Kidney (tissue), 14 donors: ENCODE measurements around the gene KIF6. TPM values are rescaled to one million over a fixed set of nuclear protein-coding genes. Genes with fewer than 3 reads are reported as not detected.

ENCODE experiments used
- DNase-seq, 5 donors: peaks; one replicate each; pipeline ENCODE4 v3.0.0-alpha.2; 2013 to 2020
- FAIRE-seq: peaks from 2 replicates; lab custom pipeline; 2012; peaks lifted over from hg19 to GRCh38; lab: Jason Lieb, UNC
- H3K27ac ChIP-seq, 2 donors: one replicate each; pipeline ENCODE4 v1.7.0; 2013; ENCODE audit warnings: low read depth in 2 of 2, low read length in 2 of 2, inconsistent platforms in 1 of 2
- H3K27me3 ChIP-seq: one replicate; pipeline ENCODE4 v1.7.1; 2013; ENCODE audit warnings: low read length, inconsistent platforms; ENCODE audit not compliant: control insufficient read depth, insufficient read depth
- H3K36me3 ChIP-seq, 3 donors: one replicate each; pipeline versions ENCODE4 v1.7.0 to v1.7.1; 2013; ENCODE audit warnings: low read length in 3 of 3, control low read depth in 1 of 3, inconsistent platforms in 1 of 3; ENCODE audit not compliant: insufficient read depth in 3 of 3, control insufficient read depth in 2 of 3
- H3K4me1 ChIP-seq, 3 donors: one replicate each; pipeline versions ENCODE4 v1.7.0 to v1.7.1; 2013; ENCODE audit warnings: low read length in 3 of 3, inconsistent platforms in 1 of 3, low read depth in 1 of 3; ENCODE audit not compliant: control insufficient read depth in 2 of 3, insufficient read depth in 2 of 3
- H3K4me3 ChIP-seq, 3 donors: one replicate each; pipeline versions ENCODE4 v1.7.0 to v1.8.1; 2013; ENCODE audit warnings: low read length in 3 of 3, control low read depth in 1 of 3, inconsistent platforms in 1 of 3
- H3K9ac ChIP-seq, 3 donors: one replicate each; pipeline versions ENCODE4 v1.7.0 to v1.7.1; 2013; ENCODE audit warnings: low read length in 3 of 3, control low read depth in 1 of 3, inconsistent platforms in 1 of 3
- H3K9me3 ChIP-seq, 3 donors: one replicate each; pipeline versions ENCODE4 v1.7.0 to v1.7.1; 2013; ENCODE audit warnings: low read length in 3 of 3, control low read depth in 1 of 3, inconsistent platforms in 1 of 3; ENCODE audit not compliant: control insufficient read depth in 2 of 3, insufficient read depth in 1 of 3
- CTCF ChIP-seq: IDR thresholded peaks from 3 replicates; pipeline ENCODE4 v1.5.1; 2012; ENCODE audit warnings: mild to moderate bottlenecking, moderate library complexity, borderline replicate concordance; ENCODE audit not compliant: insufficient read depth; ENCODE audit errors: extremely low read depth
- intact Hi-C: fragments of 100-400 bp; cut with DNase I; formaldehyde crosslinking; loops from one replicate; pipeline ENCODE4 v1.11.1; 2022
- polyA plus RNA-seq: library from polyadenylated mRNA; stranded (reverse); fragments of 350-450 nt; fragmentation: Illumina TruSeq; extraction: RNeasy Lipid Tissue Mini Kit (QIAGEN cat#74804); gene quantifications from one replicate; pipeline ENCODE4 v1.2.3, GENCODE V29; 2014; ENCODE audit warnings: low read depth, low replicate concordance; ENCODE audit not compliant: insufficient read depth
- total RNA-seq: library from RNA; stranded (reverse); fragmentation: NEBNext Ultra II Directional; extraction: Animal tissue kit (Norgen Biotek cat#: 25700); gene quantifications from one replicate; pipeline ENCODE4 v1.2.1, GENCODE V29; 2021
- donor health status: control.
- donor health status: control.
- donor health status: control.
- donor health status: control.
- donor health status: control.
- donor health status: DM: yes; HTN: yes; CAD: no.
- donor health status: Normal renal cell carcinoma (clear cell type).

Gene KIF6
- total and polyA plus RNA-seq, 2 donors from 2014 or later: 1.7 to 2.9 TPM

DNA sequence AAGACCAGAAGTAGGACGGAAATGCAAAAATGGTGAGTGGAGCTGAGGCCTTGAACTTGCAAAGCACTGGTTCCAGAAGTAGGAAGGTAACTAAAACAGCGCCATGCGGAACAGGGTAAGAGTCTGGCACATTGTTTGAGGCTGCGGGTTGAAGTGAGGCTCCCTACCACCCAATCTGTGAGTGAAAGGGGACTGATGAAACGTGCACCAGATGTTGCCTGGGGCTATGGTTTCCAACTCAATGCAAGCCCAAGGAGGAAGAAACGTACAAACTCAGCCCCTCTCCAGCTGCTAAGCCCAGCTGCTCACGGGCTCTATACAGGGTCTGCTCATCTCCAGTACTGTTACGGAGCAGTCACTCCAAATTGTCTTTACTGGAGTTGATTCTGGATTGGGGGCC lies 334.0 kb downstream of the KIF6 start:
- TF ChIP-seq CTCF: no peak

GRCh38 chr6:39389484-39389767 lies 335.8 kb downstream of the KIF6 start:
- no peaks in the 10 kb centered on the region for H3K27me3 ChIP-seq
- no peaks in the 10 kb centered on the region for H3K4me1 ChIP-seq
- no peak overlapping the region for H3K27ac ChIP-seq
- peak in 2 of 5 donors; percentile 13 to 48 for DNase-seq
- TF ChIP-seq CTCF: no peak
- no peaks in the 10 kb centered on the region for H3K36me3 ChIP-seq
- H3K4me3 ChIP-seq: no peak overlapping the region
- intact Hi-C loops: no loop called here
- no peaks in the 10 kb centered on the region for H3K9me3 ChIP-seq
- no peak for FAIRE-seq
- H3K9ac ChIP-seq: no peak overlapping the region

More for the DNA sequence above, 334.0 kb downstream of the KIF6 start:
- H3K27me3 ChIP-seq: no peaks in the 10 kb centered on the region
- no peaks in the 10 kb centered on the region for H3K36me3 ChIP-seq
- no peak for FAIRE-seq
- H3K9me3 ChIP-seq: no peaks in the 10 kb centered on the region
- intact Hi-C loops: no loop called here
- no peak for DNase-seq
- no peak overlapping the region for H3K9ac ChIP-seq
- no peaks in the 10 kb centered on the region for H3K4me1 ChIP-seq
- no peak overlapping the region for H3K4me3 ChIP-seq
- H3K27ac ChIP-seq: no peak overlapping the region

DNA sequence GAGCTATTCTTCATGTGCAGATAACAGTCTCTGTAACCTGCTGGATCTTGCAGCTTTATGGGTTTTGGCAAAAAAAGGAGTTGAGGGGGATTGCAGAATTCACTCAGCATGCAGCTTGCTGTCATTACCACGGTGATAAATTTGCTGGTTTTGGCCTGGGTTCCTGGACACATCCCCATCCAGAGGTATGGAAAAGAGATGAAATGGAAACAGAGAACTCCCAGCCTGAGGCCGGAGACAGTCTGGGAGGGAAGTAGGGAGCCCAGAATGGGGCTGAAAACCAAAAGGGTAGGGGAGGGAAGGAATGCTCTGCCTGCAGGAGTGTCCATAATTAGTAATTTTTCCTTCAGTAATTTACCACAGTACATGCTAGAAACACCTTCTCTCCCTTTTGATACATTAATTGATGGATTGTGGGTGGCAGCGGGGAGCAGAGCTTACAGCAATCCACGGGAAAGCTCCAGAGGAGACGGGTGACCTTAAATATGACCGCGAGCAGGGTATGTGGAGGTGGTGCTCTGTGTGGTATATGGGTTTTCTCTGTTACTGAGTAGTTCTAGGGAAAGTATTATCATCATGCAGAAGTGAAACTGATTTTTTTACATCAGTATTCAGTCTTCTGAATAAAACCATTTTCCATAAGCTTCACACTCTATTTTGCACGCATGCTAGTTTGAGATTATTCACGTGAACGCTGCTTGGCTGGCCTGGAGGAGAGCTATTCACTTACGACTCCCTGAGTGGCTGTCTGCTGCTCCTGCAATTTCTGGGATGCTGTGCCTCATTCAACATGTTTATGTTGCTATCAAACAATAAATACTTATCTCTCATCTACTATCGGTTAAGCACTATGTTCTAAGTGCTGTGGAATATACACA lies 336.4 kb downstream of the KIF6 start:
- intact Hi-C loops: no loop called here
- FAIRE-seq (no peak), DNase-seq (peak in 3 of 5 donors; percentile 36 to 49 (median 39))
- no peak for TF ChIP-seq CTCF
- no peak overlapping the region for H3K4me3 ChIP-seq
- no peaks in the 10 kb centered on the region for H3K36me3 ChIP-seq
- H3K9me3 ChIP-seq: no peaks in the 10 kb centered on the region
- H3K4me1 ChIP-seq: no peaks in the 10 kb centered on the region
- H3K27ac ChIP-seq: no peak overlapping the region
- no peak overlapping the region for H3K9ac ChIP-seq
- no peaks in the 10 kb centered on the region for H3K27me3 ChIP-seq
